ENCODE data around the gene EMC7. TPM values are rescaled to one million over a fixed set of nuclear protein-coding genes. Genes with fewer than 3 reads are reported as not detected.
"Not testable (repeated sequence)": the region's sequence is repeated elsewhere in the genome, so short reads cannot be mapped to it uniquely, and the experiment has no call there.

EMC7 gene
- 21.2 TPM for total RNA-seq

- DNase-seq = peak; percentile 98
These were observed at the start of gene EMC7, which contains the start of gene PGBD4 for GRCh38 chr15:34101366-34102174. TSS of gene EMC7 (minus strand) at chr15:34101862. CDS start at chr15:34101839, 23 bp downstream. TSS of gene PGBD4 (plus strand) at chr15:34102083. CDS start at chr15:34102532, 449 bp downstream.

GRCh38 chr15:34147371-34148140 is 45.9 kb upstream of the EMC7 start:
- no peak for DNase-seq

- no peak for DNase-seq
These were observed 31.8 kb upstream of the EMC7 start for GRCh38 chr15:34133511-34133910.

- no peak for DNase-seq
These were observed 31.2 kb upstream of the EMC7 start for GRCh38 chr15:34132881-34133280.

GRCh38 chr15:34128898-34129297 is 27.2 kb upstream of the EMC7 start:
- DNase-seq = no peak

- DNase-seq = no peak
These were observed 24.9 kb upstream of the EMC7 start for GRCh38 chr15:34126522-34126921.

- no peak for DNase-seq
These were observed 24.3 kb upstream of the EMC7 start for GRCh38 chr15:34125945-34126344.

GRCh38 chr15:34124651-34125050 is 23.0 kb upstream of the EMC7 start:
- no peak for DNase-seq

- DNase-seq = no peak
These were observed 21.1 kb upstream of the EMC7 start for GRCh38 chr15:34122771-34123183.

GRCh38 chr15:34121786-34122185 is 20.1 kb upstream of the EMC7 start:
- not testable (repeated sequence) for DNase-seq

GRCh38 chr15:34120420-34120819 is 18.8 kb upstream of the EMC7 start:
- DNase-seq = not testable (repeated sequence)

GRCh38 chr15:34119291-34119690 is 17.6 kb upstream of the EMC7 start:
- DNase-seq = no peak

- no peak for DNase-seq
These were observed 15.0 kb upstream of the EMC7 start for GRCh38 chr15:34116620-34117019.

GRCh38 chr15:34114739-34115138 is 13.1 kb upstream of the EMC7 start:
- DNase-seq = no peak

- no peak for DNase-seq
These were observed 12.6 kb upstream of the EMC7 start for GRCh38 chr15:34114215-34114614.

GRCh38 chr15:34111488-34111887 is 9.8 kb upstream of the EMC7 start:
- no peak for DNase-seq

- no peak for DNase-seq
These were observed 8.4 kb upstream of the EMC7 start for GRCh38 chr15:34109797-34110663.

GRCh38 chr15:34107315-34107714 is 5.7 kb upstream of the EMC7 start:
- no peak for DNase-seq

- no peak for DNase-seq
These were observed 4.8 kb upstream of the EMC7 start for GRCh38 chr15:34106423-34106822.

GRCh38 chr15:34102175-34102925 is 688 bp upstream of the EMC7 start:
- no peak for DNase-seq

- no peak for DNase-seq
These were observed 1.7 kb downstream of the EMC7 start for GRCh38 chr15:34099914-34100313.

GRCh38 chr15:34085746-34086145 is 15.9 kb downstream of the EMC7 start:
- DNase-seq = no peak
